ENCODE measurements around the gene PREX1.
A peak's percentile ranks its signal among the peaks of the same experiment; 100 is the strongest.

The PREX1 gene

DNA sequence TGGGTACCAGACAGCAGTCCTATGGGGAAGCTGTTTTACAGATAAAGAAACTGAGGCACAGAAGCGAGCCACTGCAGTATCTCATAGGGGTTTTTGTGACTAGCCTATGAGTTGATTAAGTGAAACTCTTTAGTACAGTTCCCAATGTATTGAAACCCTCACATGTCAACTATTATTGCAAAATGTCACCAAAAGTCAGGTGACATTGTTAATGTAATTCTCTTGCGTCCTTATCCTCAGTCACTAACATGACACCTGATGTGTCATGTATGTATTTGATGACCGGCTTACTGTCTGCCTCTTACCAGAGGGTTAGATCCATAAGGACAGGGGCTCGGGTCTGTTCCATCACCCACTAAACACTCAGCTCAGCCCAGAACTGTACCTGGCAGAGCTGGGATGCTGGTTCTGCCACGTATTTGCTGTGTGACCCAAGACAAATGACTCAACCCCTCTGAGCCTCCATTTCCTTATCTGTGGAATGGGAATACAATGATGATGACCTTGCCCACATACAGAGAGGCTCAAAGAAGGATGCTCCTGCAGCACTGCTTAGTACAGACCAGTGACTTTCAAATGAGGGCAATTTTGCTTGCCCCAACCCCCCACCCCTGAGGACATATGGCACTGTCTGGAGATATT, 32.9 kb downstream of the PREX1 start:
- Histone ChIP-seq H3K27me3 (ENCODE audit: insufficient read depth, poor library complexity, severe bottlenecking) (no peaks in the 10 kb centered on the region), H3K36me3 (ENCODE audit: low read depth) (no peaks in the 10 kb centered on the region), H3K9me3 (ENCODE audit: severe bottlenecking) (no peaks in the 10 kb centered on the region), H3K4me1 (ENCODE audit: insufficient read depth, poor library complexity, severe bottlenecking) (no peaks in the 10 kb centered on the region), H3K27ac (ENCODE audit: poor library complexity, severe bottlenecking) (no peak overlapping the region), H3K4me3 (ENCODE audit: severe bottlenecking) (no peak overlapping the region)
- TF ChIP-seq, protein P1, sequence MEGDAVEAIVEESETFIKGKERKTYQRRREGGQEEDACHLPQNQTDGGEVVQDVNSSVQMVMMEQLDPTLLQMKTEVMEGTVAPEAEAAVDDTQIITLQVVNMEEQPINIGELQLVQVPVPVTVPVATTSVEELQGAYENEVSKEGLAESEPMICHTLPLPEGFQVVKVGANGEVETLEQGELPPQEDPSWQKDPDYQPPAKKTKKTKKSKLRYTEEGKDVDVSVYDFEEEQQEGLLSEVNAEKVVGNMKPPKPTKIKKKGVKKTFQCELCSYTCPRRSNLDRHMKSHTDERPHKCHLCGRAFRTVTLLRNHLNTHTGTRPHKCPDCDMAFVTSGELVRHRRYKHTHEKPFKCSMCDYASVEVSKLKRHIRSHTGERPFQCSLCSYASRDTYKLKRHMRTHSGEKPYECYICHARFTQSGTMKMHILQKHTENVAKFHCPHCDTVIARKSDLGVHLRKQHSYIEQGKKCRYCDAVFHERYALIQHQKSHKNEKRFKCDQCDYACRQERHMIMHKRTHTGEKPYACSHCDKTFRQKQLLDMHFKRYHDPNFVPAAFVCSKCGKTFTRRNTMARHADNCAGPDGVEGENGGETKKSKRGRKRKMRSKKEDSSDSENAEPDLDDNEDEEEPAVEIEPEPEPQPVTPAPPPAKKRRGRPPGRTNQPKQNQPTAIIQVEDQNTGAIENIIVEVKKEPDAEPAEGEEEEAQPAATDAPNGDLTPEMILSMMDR (IDR thresholded peaks at IDR 0.05; ENCODE audit: poor library complexity, severe bottlenecking) = no peak
- no peak for DNase-seq (ENCODE audit: low spot score)
- ATAC-seq (ENCODE audit: low read depth) = no peak

DNA sequence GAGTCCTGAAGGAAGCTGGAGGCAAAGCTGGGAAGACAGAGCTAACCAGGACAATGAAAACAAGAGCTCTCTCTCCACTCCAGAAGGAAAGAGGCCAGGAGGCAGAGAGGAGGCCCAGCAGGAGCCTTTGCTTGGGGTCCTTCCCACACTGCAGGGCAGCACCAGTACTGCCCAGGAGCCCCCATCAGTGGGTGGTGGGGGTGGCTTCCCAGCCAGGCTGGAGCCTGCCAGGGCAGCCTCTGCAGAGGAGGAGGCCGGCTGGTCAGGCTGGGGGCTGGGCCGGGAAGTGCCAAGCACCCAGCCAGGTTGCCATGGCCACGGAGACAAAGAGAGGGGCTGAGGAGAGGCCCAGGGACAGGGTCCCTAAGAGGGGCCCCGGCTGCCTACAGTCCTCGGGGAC, 33.4 kb downstream of the PREX1 start:
- Histone ChIP-seq H3K4me1 (ENCODE audit: insufficient read depth, poor library complexity, severe bottlenecking) (no peaks in the 10 kb centered on the region), H3K27me3 (ENCODE audit: insufficient read depth, poor library complexity, severe bottlenecking) (peaks cover 3% of the 10 kb centered on the region), H3K9me3 (ENCODE audit: severe bottlenecking) (no peaks in the 10 kb centered on the region), H3K4me3 (ENCODE audit: severe bottlenecking) (no peak overlapping the region), H3K27ac (ENCODE audit: poor library complexity, severe bottlenecking) (no peak overlapping the region), H3K36me3 (ENCODE audit: low read depth) (no peaks in the 10 kb centered on the region)
- peak; percentile 17; the same call in 1 of the 3 replicates for ATAC-seq (ENCODE audit: low read depth)
- no peak for DNase-seq (ENCODE audit: low spot score)
- TF ChIP-seq, protein P1 (IDR thresholded peaks at IDR 0.05; ENCODE audit: poor library complexity, severe bottlenecking) = no peak

DNA sequence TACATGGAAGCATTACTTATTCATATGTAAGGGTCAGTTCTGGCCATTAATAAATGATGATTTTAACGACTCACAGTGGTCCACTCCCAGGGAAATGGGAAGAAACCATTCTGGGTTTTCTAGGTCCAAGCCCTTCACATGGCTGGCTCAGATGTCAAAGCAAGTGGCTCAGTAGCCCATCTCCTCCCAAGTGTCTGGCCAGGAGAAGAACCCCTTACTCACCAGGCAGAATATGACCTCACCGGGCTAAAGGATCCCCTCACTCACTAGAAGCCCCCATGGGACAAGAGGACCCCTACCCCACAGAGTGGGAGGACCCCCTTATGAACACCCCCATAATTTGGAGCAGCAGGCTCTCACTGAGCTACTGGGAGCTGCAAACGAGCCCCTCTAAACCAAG, 34.0 kb downstream of the PREX1 start:
- Histone ChIP-seq H3K36me3 (ENCODE audit: low read depth) (no peaks in the 10 kb centered on the region), H3K27me3 (ENCODE audit: insufficient read depth, poor library complexity, severe bottlenecking) (peaks cover 7% of the 10 kb centered on the region), H3K4me1 (ENCODE audit: insufficient read depth, poor library complexity, severe bottlenecking) (no peaks in the 10 kb centered on the region), H3K9me3 (ENCODE audit: severe bottlenecking) (no peaks in the 10 kb centered on the region), H3K4me3 (ENCODE audit: severe bottlenecking) (no peak overlapping the region), H3K27ac (ENCODE audit: poor library complexity, severe bottlenecking) (no peak overlapping the region)
- DNase-seq (ENCODE audit: low spot score) (no peak), ATAC-seq (ENCODE audit: low read depth) (no peak)
- TF ChIP-seq, protein P1 (IDR thresholded peaks at IDR 0.05; ENCODE audit: poor library complexity, severe bottlenecking) = no peak

DNA sequence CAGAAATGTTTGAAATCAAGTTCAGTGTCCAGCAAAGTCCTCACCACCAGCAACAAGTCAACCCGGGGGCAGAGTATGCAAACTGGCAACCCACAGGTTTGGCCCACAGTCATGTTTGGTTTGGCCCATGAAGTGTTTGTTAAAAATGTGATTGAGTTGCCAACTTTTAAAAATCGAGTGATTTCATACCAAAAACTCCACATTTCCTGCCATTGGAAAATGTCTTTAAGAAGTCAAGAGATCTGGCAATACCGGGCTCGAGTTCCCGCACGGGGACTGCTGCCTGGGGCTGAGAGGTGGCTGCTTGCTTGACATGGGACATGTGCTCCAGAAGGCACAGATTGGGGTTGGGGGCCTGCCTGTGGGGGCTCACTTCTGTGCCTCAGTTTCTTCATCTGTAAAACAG, 36.1 kb downstream of the PREX1 start:
- H3K36me3 ChIP-seq (ENCODE audit: low read depth) = no peaks in the 10 kb centered on the region
- H3K27me3 ChIP-seq (ENCODE audit: insufficient read depth, poor library complexity, severe bottlenecking) = peaks cover 7% of the 10 kb centered on the region
- H3K27ac ChIP-seq (ENCODE audit: poor library complexity, severe bottlenecking) = no peak overlapping the region
- ATAC-seq (ENCODE audit: low read depth) = peak; percentile 18; the same call in 1 of the 3 replicates
- no peak overlapping the region for H3K4me3 ChIP-seq (ENCODE audit: severe bottlenecking)
- TF ChIP-seq, protein P1 (IDR thresholded peaks at IDR 0.05; ENCODE audit: poor library complexity, severe bottlenecking) = no peak
- no peaks in the 10 kb centered on the region for H3K4me1 ChIP-seq (ENCODE audit: insufficient read depth, poor library complexity, severe bottlenecking)
- no peaks in the 10 kb centered on the region for H3K9me3 ChIP-seq (ENCODE audit: severe bottlenecking)
- DNase-seq (ENCODE audit: low spot score) = no peak

DNA sequence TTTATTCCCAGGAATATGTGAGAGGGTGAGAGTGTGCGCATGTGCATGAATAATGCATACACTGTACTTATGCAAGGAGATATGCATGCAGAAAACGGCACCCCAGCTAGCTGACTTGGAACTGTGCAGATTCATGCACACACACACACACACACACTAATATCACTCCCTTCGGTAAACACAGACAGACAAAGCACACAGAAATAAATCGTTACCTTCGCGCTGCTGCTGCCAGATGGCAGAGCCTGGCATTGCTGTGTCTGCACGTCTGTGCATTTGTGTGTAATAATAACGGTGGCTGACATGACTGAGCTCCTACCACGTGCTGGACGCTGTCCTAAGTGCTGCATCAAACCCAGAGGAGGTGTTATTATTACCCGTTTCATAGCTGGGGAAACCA, 36.8 kb downstream of the PREX1 start:
- TF ChIP-seq, protein P1 (IDR thresholded peaks at IDR 0.05; ENCODE audit: poor library complexity, severe bottlenecking) = no peak
- peak; percentile 26 for ATAC-seq (ENCODE audit: low read depth)
- Histone ChIP-seq H3K36me3 (ENCODE audit: low read depth) (no peaks in the 10 kb centered on the region), H3K4me3 (ENCODE audit: severe bottlenecking) (no peak overlapping the region), H3K27me3 (ENCODE audit: insufficient read depth, poor library complexity, severe bottlenecking) (peaks cover 7% of the 10 kb centered on the region), H3K4me1 (ENCODE audit: insufficient read depth, poor library complexity, severe bottlenecking) (no peaks in the 10 kb centered on the region), H3K9me3 (ENCODE audit: severe bottlenecking) (no peaks in the 10 kb centered on the region), H3K27ac (ENCODE audit: poor library complexity, severe bottlenecking) (no peak overlapping the region)
- DNase-seq (ENCODE audit: low spot score) = no peak
